ENCODE data around the gene IL18R1.

The IL18R1 gene

GRCh38 chr2:102436323-102436722, 80.7 kb downstream of the IL18R1 start:
- no peak for DNase-seq

GRCh38 chr2:102437122-102437521, 81.5 kb downstream of the IL18R1 start:
- no peak for DNase-seq

GRCh38 chr2:102438111-102438510, 82.5 kb downstream of the IL18R1 start:
- DNase-seq, result no peak

GRCh38 chr2:102438578-102438977, 83.0 kb downstream of the IL18R1 start:
- DNase-seq, result no peak

- DNase-seq, result no peak
These were observed 83.6 kb downstream of the IL18R1 start for GRCh38 chr2:102439065-102439695.

- peak; percentile 12 to 55 for DNase-seq
These were observed 87.6 kb downstream of the IL18R1 start for GRCh38 chr2:102442967-102443828.

GRCh38 chr2:102444233-102444632, 88.6 kb downstream of the IL18R1 start:
- DNase-seq, result no peak

GRCh38 chr2:102446936-102447335, 91.3 kb downstream of the IL18R1 start:
- DNase-seq, result no peak
